ENCODE data around the gene GAL3ST2. TPM values are rescaled to one million over a fixed set of nuclear protein-coding genes. Genes with fewer than 3 reads are reported as not detected.
"Not testable (repeated sequence)": the region's sequence is repeated elsewhere in the genome, so short reads cannot be mapped to it uniquely, and the experiment has no call there.

GAL3ST2 gene
- total and polyA plus RNA-seq, 2 experiments from 2014 or later: not detected

GRCh38 chr2:241798081-241798630, 21.5 kb downstream of the GAL3ST2 start:
- H3K9me3 ChIP-seq (ENCODE audit: low read depth): no peaks in the 10 kb centered on the region
- H3K36me3 ChIP-seq (ENCODE audit: low read depth): no peaks in the 10 kb centered on the region
- H3K4me1 ChIP-seq (ENCODE audit: insufficient read depth): no peaks in the 10 kb centered on the region
- H3F3A ChIP-seq (ENCODE audit: insufficient read depth): no peaks in the 10 kb centered on the region
- 62 to 65% methylated on average over 14 of the region's 14 CpGs for WGBS, 2 experiments (ENCODE audit: low coverage in 1 of 2, low lambda C conversion rate in 2 of 2, missing lambda C conversion rate in 2 of 2)
- no peak overlapping the region for H3K9ac ChIP-seq
- DNase-seq: no peak
- H3K9me2 ChIP-seq (ENCODE audit: insufficient read depth): no peaks in the 10 kb centered on the region
- H3K4me2 ChIP-seq (ENCODE audit: unreplicated experiment): no peak overlapping the region
- H3K4me3 ChIP-seq: no peak overlapping the region
- no peaks in the 10 kb centered on the region for H3K27me3 ChIP-seq (replicated peaks; ENCODE audit: insufficient read depth)
- H2AFZ ChIP-seq: no peak overlapping the region
- H4K20me1 ChIP-seq (ENCODE audit: insufficient read depth): no peaks in the 10 kb centered on the region
- in situ Hi-C loops (cut with MboI): no loop called here
- no peak overlapping the region for H3K27ac ChIP-seq
- no peaks in the 10 kb centered on the region for H3K79me2 ChIP-seq (ENCODE audit: insufficient read depth)
- TF ChIP-seq EZH2phosphoT487 (IDR thresholded peaks at IDR 0.05; ENCODE audit: insufficient read depth, low read depth): no peak
- no peak for TF ChIP-seq EZH2 (IDR thresholded peaks at IDR 0.05; ENCODE audit: insufficient read depth, poor library complexity, severe bottlenecking)

- no peak overlapping the region for H3K4me3 ChIP-seq
- no peak overlapping the region for H2AFZ ChIP-seq
- H3K9ac ChIP-seq: no peak overlapping the region
- H3K27ac ChIP-seq: no peak overlapping the region
- H3K4me1 ChIP-seq (ENCODE audit: insufficient read depth): no peaks in the 10 kb centered on the region
- no peaks in the 10 kb centered on the region for H4K20me1 ChIP-seq (ENCODE audit: insufficient read depth)
- no peaks in the 10 kb centered on the region for H3F3A ChIP-seq (ENCODE audit: insufficient read depth)
- DNase-seq: no peak
- no peak for TF ChIP-seq EZH2 (IDR thresholded peaks at IDR 0.05; ENCODE audit: insufficient read depth, poor library complexity, severe bottlenecking)
- no peak for TF ChIP-seq EZH2phosphoT487 (IDR thresholded peaks at IDR 0.05; ENCODE audit: insufficient read depth, low read depth)
- in situ Hi-C loops (cut with MboI): no loop called here
- H3K9me3 ChIP-seq (ENCODE audit: low read depth): no peaks in the 10 kb centered on the region
- no peaks in the 10 kb centered on the region for H3K79me2 ChIP-seq (ENCODE audit: insufficient read depth)
- no peak overlapping the region for H3K4me2 ChIP-seq (ENCODE audit: unreplicated experiment)
- no peaks in the 10 kb centered on the region for H3K36me3 ChIP-seq (ENCODE audit: low read depth)
- peaks cover 2% of the 10 kb centered on the region; the same call in 1 of the 2 replicates for H3K27me3 ChIP-seq (replicated peaks; ENCODE audit: insufficient read depth)
- 76 to 83% methylated on average over 19 to 21 of the region's 21 CpGs for WGBS, 2 experiments (ENCODE audit: low coverage in 1 of 2, low lambda C conversion rate in 2 of 2, missing lambda C conversion rate in 2 of 2)
- H3K9me2 ChIP-seq (ENCODE audit: insufficient read depth): no peaks in the 10 kb centered on the region
These were observed 22.3 kb downstream of the GAL3ST2 start for GRCh38 chr2:241798631-241799521.

GRCh38 chr2:241799522-241800197, 23.0 kb downstream of the GAL3ST2 start:
- DNase-seq: no peak
- 73 to 83% methylated on average over 8 to 10 of the region's 10 CpGs for WGBS, 2 experiments (ENCODE audit: low coverage in 1 of 2, low lambda C conversion rate in 2 of 2, missing lambda C conversion rate in 2 of 2)
- Histone ChIP-seq H3K79me2 (ENCODE audit: insufficient read depth) (no peaks in the 10 kb centered on the region), H3K4me2 (ENCODE audit: unreplicated experiment) (no peak overlapping the region), H3K4me3 (no peak overlapping the region), H3F3A (ENCODE audit: insufficient read depth) (no peaks in the 10 kb centered on the region), H3K27ac (no peak overlapping the region), H3K4me1 (ENCODE audit: insufficient read depth) (no peaks in the 10 kb centered on the region), H3K9me2 (ENCODE audit: insufficient read depth) (no peaks in the 10 kb centered on the region), H4K20me1 (ENCODE audit: insufficient read depth) (no peaks in the 10 kb centered on the region), H3K9ac (no peak overlapping the region), H3K27me3 (replicated peaks; ENCODE audit: insufficient read depth) (peaks cover 10% of the 10 kb centered on the region; the same call in 1 of the 2 replicates), H3K9me3 (ENCODE audit: low read depth) (no peaks in the 10 kb centered on the region), H2AFZ (no peak overlapping the region), H3K36me3 (ENCODE audit: low read depth) (no peaks in the 10 kb centered on the region)
- TF ChIP-seq EZH2 (IDR thresholded peaks at IDR 0.05; ENCODE audit: insufficient read depth, poor library complexity, severe bottlenecking) (no peak), EZH2phosphoT487 (IDR thresholded peaks at IDR 0.05; ENCODE audit: insufficient read depth, low read depth) (no peak)
- in situ Hi-C loops (cut with MboI): no loop called here

GRCh38 chr2:241800198-241800903, 23.7 kb downstream of the GAL3ST2 start:
- H3K9ac ChIP-seq; H3K27ac ChIP-seq; H3F3A ChIP-seq (ENCODE audit: insufficient read depth); DNase-seq; H3K4me1 ChIP-seq (ENCODE audit: insufficient read depth); H4K20me1 ChIP-seq (ENCODE audit: insufficient read depth); H3K36me3 ChIP-seq (ENCODE audit: low read depth); H3K9me3 ChIP-seq (ENCODE audit: low read depth); H2AFZ ChIP-seq; in situ Hi-C loops (cut with MboI); H3K4me2 ChIP-seq (ENCODE audit: unreplicated experiment); H3K79me2 ChIP-seq (ENCODE audit: insufficient read depth); H3K9me2 ChIP-seq (ENCODE audit: insufficient read depth); H3K4me3 ChIP-seq: not testable (repeated sequence)
- WGBS, 2 experiments (ENCODE audit: low coverage in 1 of 2, low lambda C conversion rate in 2 of 2, missing lambda C conversion rate in 2 of 2): 77 to 83% methylated on average over 34 to 35 of the region's 35 CpGs
- peaks cover 12% of the 10 kb centered on the region; the same call in 1 of the 2 replicates for H3K27me3 ChIP-seq (replicated peaks; ENCODE audit: insufficient read depth)

Measured in GM23248 (cell line).